Muscle of leg (tissue), 11 donors: ENCODE data around the gene SELENOH. TPM values are rescaled to one million over a fixed set of nuclear protein-coding genes. Genes with fewer than 3 reads are reported as not detected.
A peak's percentile ranks its signal among the peaks of the same experiment; 100 is the strongest.

Experiments used
- DNase-seq: peaks from one replicate; pipeline ENCODE4 v3.0.0; 2013
- H3K27ac ChIP-seq: one replicate; pipeline ENCODE4 v1.5.1; 2013; ENCODE audit warnings: mild to moderate bottlenecking, low read length, control low read depth
- H3K27me3 ChIP-seq: one replicate; pipeline ENCODE4 v1.6.1; 2013; ENCODE audit warnings: low read length; ENCODE audit not compliant: control insufficient read depth, insufficient read depth
- H3K36me3 ChIP-seq: one replicate; pipeline ENCODE4 v1.6.1; 2013; ENCODE audit warnings: low read length; ENCODE audit not compliant: control insufficient read depth, insufficient read depth
- H3K4me1 ChIP-seq: one replicate; pipeline ENCODE4 v1.6.1; 2013; ENCODE audit warnings: low read length; ENCODE audit not compliant: control insufficient read depth, insufficient read depth
- H3K4me3 ChIP-seq: one replicate; pipeline ENCODE4 v1.5.1; 2013; ENCODE audit warnings: low read length, control low read depth
- H3K9me3 ChIP-seq: replicated peaks from 2 replicates; pipeline ENCODE4 v1.6.1; 2013; ENCODE audit warnings: low read depth, low read length; ENCODE audit not compliant: control insufficient read depth
- WGBS: methylation state at CpG from one replicate; pipeline ENCODE4 v1.1.5; 2013; ENCODE audit warnings: missing lambda C conversion rate; ENCODE audit not compliant: insufficient coverage; 5-methylcytosine and 5-hydroxymethylcytosine counted together
- polyA plus RNA-seq, 8 donors: library from polyadenylated mRNA; unstranded; fragments of 120-200 nt; gene quantifications; one replicate each; pipeline versions ENCODE4 v1.2.1 to v1.2.3, GENCODE V29; 2013; ENCODE audit warnings: inconsistent platforms in 1 of 8, low replicate concordance in 1 of 8; ENCODE audit not compliant: insufficient read length in 8 of 8, insufficient read depth in 1 of 8
- total RNA-seq: library from RNA; stranded (reverse); fragments of 120-200 nt; gene quantifications from one replicate; pipeline ENCODE4 v1.2.4, GENCODE V29; 2013

The SELENOH gene
- total and polyA plus RNA-seq, 9 donors = 68.8 to 113 (median 78.8) TPM

DNA sequence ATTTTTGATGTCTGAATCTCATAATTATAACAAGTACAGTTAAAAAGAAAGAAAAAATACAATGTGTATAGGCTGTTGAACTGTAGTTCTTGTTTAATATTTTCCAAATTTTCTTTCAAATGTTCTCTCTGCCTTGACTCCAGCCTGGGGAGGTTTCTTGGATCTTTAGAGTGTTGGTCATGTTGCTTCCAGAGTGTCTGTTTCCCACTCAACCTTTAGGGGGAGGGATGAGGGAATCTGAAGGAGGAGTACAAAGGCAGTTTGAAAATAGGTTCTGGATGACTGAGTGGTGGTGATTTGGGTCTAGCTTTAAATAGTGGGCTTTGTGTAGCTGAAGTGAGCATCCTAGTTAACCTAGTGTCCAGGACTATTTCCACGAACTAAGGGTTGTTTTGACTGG lies 22.3 kb downstream of the SELENOH start:
- H3K4me3 ChIP-seq = peak overlapping the region; percentile 90
- WGBS = no CpG with 5 or more reads among the region's 1 CpG
- no peaks in the 10 kb centered on the region for H3K9me3 ChIP-seq
- DNase-seq = peak; percentile 80
- H3K27me3 ChIP-seq = no peaks in the 10 kb centered on the region
- peaks cover 19% of the 10 kb centered on the region for H3K4me1 ChIP-seq
- H3K27ac ChIP-seq = peak overlapping the region; percentile 99
- H3K36me3 ChIP-seq = no peaks in the 10 kb centered on the region

DNA sequence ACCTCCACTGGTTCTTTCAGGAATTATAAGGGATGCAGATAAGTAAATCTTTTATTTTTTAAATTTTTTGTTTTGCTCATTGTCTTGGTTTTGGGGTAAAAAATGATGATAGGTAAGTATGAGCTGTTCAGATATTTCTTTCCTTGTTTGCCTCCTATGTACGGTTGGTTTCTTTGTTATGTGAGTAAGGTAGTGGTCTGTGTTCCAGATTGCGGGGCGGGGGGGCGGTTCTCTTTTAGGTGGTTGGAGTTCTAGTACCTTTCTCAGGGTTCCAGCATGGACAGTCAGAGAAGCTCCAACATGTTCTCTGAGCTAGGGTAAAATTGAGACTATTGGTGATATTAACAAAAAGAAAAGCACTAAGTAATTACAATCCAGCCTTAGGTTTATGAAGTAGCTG lies 22.7 kb downstream of the SELENOH start:
- H3K4me1 ChIP-seq = peaks cover 19% of the 10 kb centered on the region
- no peak for DNase-seq
- no CpG with 5 or more reads among the region's 4 CpGs for WGBS

DNA sequence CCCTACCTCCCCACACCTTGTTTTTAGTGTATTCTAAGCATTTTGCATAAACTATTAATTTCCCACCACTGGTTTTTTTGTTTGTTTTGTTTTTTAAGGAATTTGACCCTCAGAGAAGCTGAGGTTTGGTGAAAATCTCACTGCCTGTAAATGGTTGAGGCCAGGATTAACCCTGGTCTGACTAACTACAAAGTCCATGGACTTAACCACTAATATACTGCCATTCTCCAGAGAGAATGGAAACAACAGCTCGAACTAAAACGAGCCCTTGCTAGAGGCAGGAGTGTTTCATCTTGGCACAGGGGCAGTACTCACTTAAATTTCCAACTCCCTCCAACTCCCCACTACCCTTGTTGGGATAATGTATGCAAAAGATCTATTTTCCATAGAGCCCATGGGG lies 23.3 kb downstream of the SELENOH start:
- no peaks in the 10 kb centered on the region for H3K36me3 ChIP-seq
- peak overlapping the region; percentile 11 for H3K27ac ChIP-seq
- peaks cover 19% of the 10 kb centered on the region for H3K4me1 ChIP-seq
- no peak for DNase-seq
- H3K9me3 ChIP-seq = no peaks in the 10 kb centered on the region
- no peaks in the 10 kb centered on the region for H3K27me3 ChIP-seq
- H3K4me3 ChIP-seq = peak overlapping the region; percentile 90
- no CpG with 5 or more reads among the region's 2 CpGs for WGBS

More for the DNA sequence above, 22.7 kb downstream of the SELENOH start:
- H3K4me3 ChIP-seq = peak overlapping the region; percentile 90
- no peaks in the 10 kb centered on the region for H3K36me3 ChIP-seq
- no peaks in the 10 kb centered on the region for H3K9me3 ChIP-seq
- H3K27me3 ChIP-seq = no peaks in the 10 kb centered on the region
- peak overlapping the region; percentile 99 for H3K27ac ChIP-seq

DNA sequence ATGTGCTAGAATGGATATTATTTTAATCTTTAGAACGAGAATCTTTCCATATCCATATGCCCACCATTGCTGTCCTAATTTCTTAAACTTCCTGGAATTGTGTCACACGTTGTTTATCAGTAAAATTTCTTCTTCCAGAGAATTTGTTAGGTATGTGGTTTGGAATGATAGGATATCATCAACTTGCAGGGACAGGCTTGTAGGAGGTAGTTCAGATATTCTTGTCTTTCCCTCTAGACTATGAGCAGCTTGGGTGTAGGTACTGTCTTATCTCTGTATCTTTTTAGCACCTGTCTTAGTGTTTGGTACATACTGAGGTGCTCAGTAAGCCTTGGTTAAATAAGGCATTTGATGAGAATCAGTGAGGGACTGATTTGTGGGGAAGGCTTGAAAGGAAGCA lies 23.7 kb downstream of the SELENOH start:
- peaks cover 19% of the 10 kb centered on the region for H3K4me1 ChIP-seq
- H3K9me3 ChIP-seq = no peaks in the 10 kb centered on the region
- H3K4me3 ChIP-seq = no peak overlapping the region
- H3K36me3 ChIP-seq = no peaks in the 10 kb centered on the region
- DNase-seq = no peak
- no peaks in the 10 kb centered on the region for H3K27me3 ChIP-seq
- H3K27ac ChIP-seq = peak overlapping the region; percentile 11
- no CpG with 5 or more reads among the region's 2 CpGs for WGBS

DNA sequence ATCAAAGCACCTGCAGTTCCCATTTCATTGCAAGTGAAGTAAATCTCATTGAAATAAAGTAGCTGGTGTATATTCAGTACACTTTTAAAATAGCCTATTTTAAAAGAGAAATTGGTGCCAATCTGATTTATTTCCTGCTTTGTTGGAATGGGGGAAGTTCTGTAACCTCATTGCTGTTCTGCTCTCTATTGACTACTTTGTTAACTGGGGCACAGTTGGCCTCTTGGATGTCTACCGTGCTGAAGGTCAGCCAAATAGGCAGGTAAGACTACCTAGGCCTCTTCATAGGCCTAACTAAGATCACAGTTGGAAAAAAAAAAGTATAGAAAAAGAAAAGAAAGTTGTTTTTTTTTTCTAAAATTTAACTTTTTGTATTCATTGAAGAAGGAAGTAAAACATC lies 29.5 kb downstream of the SELENOH start:
- WGBS = no CpG with 5 or more reads among the region's 1 CpG
- no peak overlapping the region for H3K27ac ChIP-seq
- H3K9me3 ChIP-seq = no peaks in the 10 kb centered on the region
- H3K36me3 ChIP-seq = no peaks in the 10 kb centered on the region
- H3K4me3 ChIP-seq = no peak overlapping the region
- no peak for DNase-seq
- H3K27me3 ChIP-seq = no peaks in the 10 kb centered on the region
- H3K4me1 ChIP-seq = peaks cover 11% of the 10 kb centered on the region

DNA sequence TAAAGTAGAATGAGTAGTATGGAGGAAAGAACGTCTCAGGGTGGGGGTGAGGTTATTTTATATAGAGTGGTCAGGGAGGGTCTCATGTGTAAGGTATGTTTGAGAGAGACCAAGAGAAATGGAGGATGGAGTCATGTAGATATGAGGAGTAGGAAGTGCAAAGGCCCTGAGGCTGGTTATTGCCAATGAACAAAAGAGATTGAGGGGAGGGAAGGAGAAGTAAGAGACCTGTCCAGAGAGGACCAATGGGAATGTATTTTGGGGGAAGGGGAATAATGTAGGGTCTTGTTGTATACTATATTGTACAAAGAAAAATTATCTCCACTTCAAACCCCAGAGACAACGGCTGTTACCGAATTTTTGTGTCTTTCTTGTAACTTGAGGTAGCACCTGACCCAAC lies 30.1 kb downstream of the SELENOH start:
- Histone ChIP-seq H3K36me3 (no peaks in the 10 kb centered on the region), H3K27ac (no peak overlapping the region), H3K4me3 (no peak overlapping the region), H3K9me3 (no peaks in the 10 kb centered on the region), H3K4me1 (peaks cover 15% of the 10 kb centered on the region), H3K27me3 (no peaks in the 10 kb centered on the region)
- DNase-seq = no peak
- WGBS = 80% methylated on average over 1 of the region's 3 CpGs

DNA sequence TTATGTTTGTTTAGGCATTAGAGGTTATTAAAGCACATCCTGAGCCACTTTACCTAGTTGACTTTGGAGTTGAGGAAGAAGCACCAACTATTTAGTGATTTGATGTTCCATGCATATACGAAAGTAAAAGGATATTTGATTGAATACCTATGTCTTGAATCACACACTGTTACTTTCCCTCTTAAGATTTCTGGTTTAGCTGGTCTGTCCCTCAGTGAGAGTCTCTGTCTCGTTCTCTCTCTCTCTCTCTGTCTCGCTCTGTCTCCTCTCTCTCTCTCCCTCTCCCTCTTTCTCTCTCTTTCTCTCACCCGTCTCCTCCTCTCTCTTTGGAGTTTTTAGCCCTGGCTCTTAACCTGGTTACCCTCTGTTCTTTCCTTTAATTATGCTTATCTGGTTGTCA lies 31.3 kb downstream of the SELENOH start:
- Histone ChIP-seq H3K4me1 (peaks cover 26% of the 10 kb centered on the region), H3K27me3 (no peaks in the 10 kb centered on the region), H3K27ac (no peak overlapping the region), H3K36me3 (no peaks in the 10 kb centered on the region), H3K9me3 (no peaks in the 10 kb centered on the region), H3K4me3 (no peak overlapping the region)
- no peak for DNase-seq
- 100% methylated on average over 1 of the region's 4 CpGs for WGBS

DNA sequence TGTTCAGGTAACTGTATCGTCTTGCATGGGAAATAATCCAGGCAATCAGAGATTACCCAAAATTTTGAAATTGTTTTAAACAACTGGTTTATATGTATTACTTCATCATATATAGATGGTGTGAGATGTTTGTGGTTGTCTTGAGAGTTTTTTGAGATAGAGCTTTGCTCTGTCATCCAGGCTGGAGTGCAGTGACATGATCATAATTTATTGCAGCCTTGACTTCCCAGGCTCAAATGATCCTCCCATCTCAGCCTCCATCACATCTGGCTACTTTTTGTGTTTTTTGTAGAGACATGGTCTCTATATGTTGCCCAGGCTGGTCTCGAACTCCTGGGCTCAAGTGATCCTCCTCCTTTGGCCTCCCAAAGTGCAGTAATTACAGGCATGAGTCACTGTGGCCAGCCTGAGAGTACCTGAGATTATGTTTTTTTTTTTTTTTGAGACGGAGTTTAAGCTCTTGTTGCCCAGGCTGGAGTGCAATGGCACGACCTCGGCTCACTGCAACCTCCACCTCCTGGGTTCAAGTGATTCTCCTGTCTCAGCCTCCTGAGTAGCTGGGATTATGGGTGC lies 31.8 kb downstream of the SELENOH start:
- WGBS = no CpG with 5 or more reads among the region's 5 CpGs
- Histone ChIP-seq H3K4me3 (no peak overlapping the region), H3K4me1 (peaks cover 32% of the 10 kb centered on the region), H3K9me3 (no peaks in the 10 kb centered on the region), H3K27me3 (no peaks in the 10 kb centered on the region), H3K27ac (no peak overlapping the region), H3K36me3 (no peaks in the 10 kb centered on the region)
- DNase-seq = no peak

DNA sequence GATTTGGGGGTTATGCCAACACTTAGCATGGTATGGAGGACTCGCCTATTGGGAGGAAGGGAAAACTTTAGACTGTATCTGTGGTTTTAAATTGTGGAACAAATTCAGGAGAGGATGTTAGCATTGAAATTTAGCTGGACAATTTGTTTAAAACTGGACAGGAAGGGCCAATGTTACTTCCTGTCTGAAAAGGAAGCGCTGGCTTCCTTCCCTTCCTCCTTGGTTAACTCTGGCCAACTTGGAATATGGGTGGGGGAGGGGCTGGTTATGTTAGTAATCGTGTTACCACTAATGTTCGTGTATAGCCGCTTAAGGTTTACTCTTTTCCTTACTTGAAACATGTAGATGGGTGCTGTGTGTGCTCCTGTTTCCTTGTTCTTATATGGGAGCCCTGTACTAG lies 34.2 kb downstream of the SELENOH start:
- Histone ChIP-seq H3K27ac (peak overlapping the region; percentile 96), H3K36me3 (no peaks in the 10 kb centered on the region), H3K4me1 (peaks cover 49% of the 10 kb centered on the region), H3K9me3 (no peaks in the 10 kb centered on the region), H3K27me3 (no peaks in the 10 kb centered on the region), H3K4me3 (no peak overlapping the region)
- 86% methylated on average over 1 of the region's 5 CpGs for WGBS
- peak; percentile 65 for DNase-seq

DNA sequence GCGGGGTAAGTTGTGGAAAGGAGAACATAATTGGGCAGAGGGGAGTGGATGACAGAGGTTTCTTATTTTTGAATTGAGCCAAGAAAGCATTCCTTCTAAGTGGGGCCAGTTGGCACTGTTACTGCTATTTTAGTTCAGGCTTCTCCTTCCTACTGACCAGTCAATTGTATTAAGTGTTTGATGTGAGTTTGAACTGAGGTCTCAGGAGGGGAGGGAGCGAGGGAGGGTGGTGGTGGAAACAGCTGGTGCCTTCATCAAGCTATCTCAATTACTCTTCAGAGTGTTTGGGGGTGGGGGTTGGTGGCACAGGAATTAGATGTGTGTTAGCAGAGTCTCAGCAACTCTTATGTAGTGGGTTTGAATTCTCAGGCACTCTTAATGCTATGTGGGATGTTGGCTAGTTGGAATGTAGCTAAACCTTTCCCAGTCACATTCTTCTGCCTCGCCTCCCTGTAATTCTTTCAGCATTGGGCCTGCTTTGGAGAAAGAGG lies 34.8 kb downstream of the SELENOH start:
- peak overlapping the region; percentile 96 for H3K27ac ChIP-seq
- H3K4me1 ChIP-seq = peaks cover 54% of the 10 kb centered on the region
- WGBS = 0% methylated on average over 1 of the region's 3 CpGs
- DNase-seq = peak; percentile 72
- no peaks in the 10 kb centered on the region for H3K27me3 ChIP-seq
- no peak overlapping the region for H3K4me3 ChIP-seq
- no peaks in the 10 kb centered on the region for H3K36me3 ChIP-seq
- H3K9me3 ChIP-seq = no peaks in the 10 kb centered on the region
